ENCODE data around the gene CHST8. TPM values are rescaled to one million over a fixed set of nuclear protein-coding genes. Genes with fewer than 3 reads are reported as not detected.

CHST8 gene
- total RNA-seq, 1 donor from 2014 or later: 0.58 TPM

Other genes with a start within 250 kb of the CHST8 start
- 17.1 and 22.5 TPM in 2 replicates for gene CEBPG, start 248.2 kb upstream of the CHST8 start, total RNA-seq
- 93.1 and 110 TPM in 2 replicates for gene PEPD, start 100.2 kb upstream of the CHST8 start, total RNA-seq
- 54.3 and 72.3 TPM in 2 replicates for gene KCTD15, start 174.9 kb downstream of the CHST8 start, total RNA-seq